Chondrocyte (in vitro differentiated cells): ENCODE data around the gene TSTD1. TPM values are rescaled to one million over a fixed set of nuclear protein-coding genes. Genes with fewer than 3 reads are reported as not detected.

Source experiments
- DNase-seq: peaks from one replicate; pipeline ENCODE4 v3.0.0; 2021; ENCODE audit warnings: mixed read lengths, low spot score
- H3K27ac Mint-ChIP-seq: one replicate; pipeline ENCODE4 v1.8.0; 2021; ENCODE audit warnings: mild to moderate bottlenecking, moderate library complexity, mixed read lengths; ENCODE audit not compliant: unreplicated experiment
- H3K27me3 Mint-ChIP-seq: 2 replicates; pipeline ENCODE4 v1.8.0; 2021; ENCODE audit warnings: low read depth, mixed read lengths
- H3K36me3 Mint-ChIP-seq: 2 replicates; pipeline ENCODE4 v1.8.0; 2021; ENCODE audit warnings: low read depth, mixed read lengths
- H3K4me1 Mint-ChIP-seq: 2 replicates; pipeline ENCODE4 v1.8.0; 2021; ENCODE audit warnings: low read depth, mild to moderate bottlenecking, mixed read lengths
- H3K4me3 Mint-ChIP-seq: one replicate; pipeline ENCODE4 v1.8.0; 2021; ENCODE audit warnings: mild to moderate bottlenecking, moderate library complexity, mixed read lengths; ENCODE audit not compliant: unreplicated experiment
- H3K9me3 Mint-ChIP-seq: 2 replicates; pipeline ENCODE4 v1.8.0; 2021; ENCODE audit warnings: low read depth, mixed read lengths
- CTCF ChIP-seq: fragments of 200-600 bp; sonication (generic); IDR thresholded peaks from 2 replicates; pipeline ENCODE4 v1.5.0; 2021; ENCODE audit warnings: antibody characterized with exemption, mild to moderate bottlenecking, moderate library complexity
- total RNA-seq: library from RNA; stranded (reverse); gene quantifications from 3 replicates; pipeline ENCODE4 v1.2.1, GENCODE V29; 2021

Gene TSTD1
- total RNA-seq, 1 donor from 2014 or later: not detected

GRCh38 chr1:161046605-161047228 lies 8.0 kb upstream of the TSTD1 start:
- peak overlapping the region; percentile 93 for H3K4me3 Mint-ChIP-seq
- peaks cover 25% of the 10 kb centered on the region for H3K9me3 Mint-ChIP-seq
- no peaks in the 10 kb centered on the region for H3K27me3 Mint-ChIP-seq
- TF ChIP-seq CTCF: no peak
- peaks cover 22% of the 10 kb centered on the region for H3K4me1 Mint-ChIP-seq
- H3K36me3 Mint-ChIP-seq: peaks cover 17% of the 10 kb centered on the region
- no peak for DNase-seq
- peak overlapping the region; percentile 100 for H3K27ac Mint-ChIP-seq

GRCh38 chr1:161045736-161046604 lies 7.2 kb upstream of the TSTD1 start, which contains the start of gene USF1:
USF1 (minus strand) TSS chr1:161045977; CDS start chr1:161043275, 2,702 bp downstream.
- peaks cover 25% of the 10 kb centered on the region for H3K9me3 Mint-ChIP-seq
- no peaks in the 10 kb centered on the region for H3K27me3 Mint-ChIP-seq
- peaks cover 22% of the 10 kb centered on the region for H3K4me1 Mint-ChIP-seq
- TF ChIP-seq CTCF: no peak
- peak within 1 kb of the TSS; percentile 93 for H3K4me3 Mint-ChIP-seq
- peak; percentile 96 for DNase-seq
- peaks cover 25% of the 10 kb centered on the region for H3K36me3 Mint-ChIP-seq
- H3K27ac Mint-ChIP-seq: peak within 1 kb of the TSS; percentile 100

- Mint-ChIP-seq H3K27me3 (no peaks in the 10 kb centered on the region), H3K9me3 (peaks cover 25% of the 10 kb centered on the region), H3K4me1 (peaks cover 22% of the 10 kb centered on the region), H3K36me3 (peaks cover 28% of the 10 kb centered on the region), H3K27ac (peak overlapping the region; percentile 100), H3K4me3 (peak overlapping the region; percentile 93)
- TF ChIP-seq CTCF: no peak
- DNase-seq: no peak
Observed at GRCh38 chr1:161044908-161045735, 6.4 kb upstream of the TSTD1 start.

- peaks cover 22% of the 10 kb centered on the region for H3K4me1 Mint-ChIP-seq
- H3K9me3 Mint-ChIP-seq: peaks cover 25% of the 10 kb centered on the region
- no peak for DNase-seq
- peaks cover 34% of the 10 kb centered on the region for H3K36me3 Mint-ChIP-seq
- H3K4me3 Mint-ChIP-seq: peak overlapping the region; percentile 93
- no peak for TF ChIP-seq CTCF
- peak overlapping the region; percentile 100 for H3K27ac Mint-ChIP-seq
- no peaks in the 10 kb centered on the region for H3K27me3 Mint-ChIP-seq
Observed at GRCh38 chr1:161044535-161044907, 5.8 kb upstream of the TSTD1 start.

GRCh38 chr1:161039546-161039945 lies 782 bp upstream of the TSTD1 start:
- Mint-ChIP-seq H3K27me3 (no peaks in the 10 kb centered on the region), H3K4me1 (peaks cover 6% of the 10 kb centered on the region), H3K9me3 (no peaks in the 10 kb centered on the region), H3K27ac (no peak overlapping the region), H3K4me3 (no peak overlapping the region), H3K36me3 (peaks cover 31% of the 10 kb centered on the region)
- TF ChIP-seq CTCF: no peak
- no peak for DNase-seq
